ENCODE measurements around the gene PCDHGA10.

DNA sequence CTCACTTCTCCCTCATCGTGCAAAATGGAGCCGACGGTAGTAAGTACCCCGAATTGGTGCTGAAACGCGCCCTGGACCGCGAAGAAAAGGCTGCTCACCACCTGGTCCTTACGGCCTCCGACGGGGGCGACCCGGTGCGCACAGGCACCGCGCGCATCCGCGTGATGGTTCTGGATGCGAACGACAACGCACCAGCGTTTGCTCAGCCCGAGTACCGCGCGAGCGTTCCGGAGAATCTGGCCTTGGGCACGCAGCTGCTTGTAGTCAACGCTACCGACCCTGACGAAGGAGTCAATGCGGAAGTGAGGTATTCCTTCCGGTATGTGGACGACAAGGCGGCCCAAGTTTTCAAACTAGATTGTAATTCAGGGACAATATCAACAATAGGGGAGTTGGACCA is 18.5 kb downstream of the PCDHGA10 start:
- TF ChIP-seq, protein P1, sequence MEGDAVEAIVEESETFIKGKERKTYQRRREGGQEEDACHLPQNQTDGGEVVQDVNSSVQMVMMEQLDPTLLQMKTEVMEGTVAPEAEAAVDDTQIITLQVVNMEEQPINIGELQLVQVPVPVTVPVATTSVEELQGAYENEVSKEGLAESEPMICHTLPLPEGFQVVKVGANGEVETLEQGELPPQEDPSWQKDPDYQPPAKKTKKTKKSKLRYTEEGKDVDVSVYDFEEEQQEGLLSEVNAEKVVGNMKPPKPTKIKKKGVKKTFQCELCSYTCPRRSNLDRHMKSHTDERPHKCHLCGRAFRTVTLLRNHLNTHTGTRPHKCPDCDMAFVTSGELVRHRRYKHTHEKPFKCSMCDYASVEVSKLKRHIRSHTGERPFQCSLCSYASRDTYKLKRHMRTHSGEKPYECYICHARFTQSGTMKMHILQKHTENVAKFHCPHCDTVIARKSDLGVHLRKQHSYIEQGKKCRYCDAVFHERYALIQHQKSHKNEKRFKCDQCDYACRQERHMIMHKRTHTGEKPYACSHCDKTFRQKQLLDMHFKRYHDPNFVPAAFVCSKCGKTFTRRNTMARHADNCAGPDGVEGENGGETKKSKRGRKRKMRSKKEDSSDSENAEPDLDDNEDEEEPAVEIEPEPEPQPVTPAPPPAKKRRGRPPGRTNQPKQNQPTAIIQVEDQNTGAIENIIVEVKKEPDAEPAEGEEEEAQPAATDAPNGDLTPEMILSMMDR (IDR thresholded peaks at IDR 0.05): no peak
- peak in 1 of 2 donors; percentile 43 for TF ChIP-seq POLR2A (IDR thresholded peaks at IDR 0.05)
